ENCODE results near the gene FUS.

DNA sequence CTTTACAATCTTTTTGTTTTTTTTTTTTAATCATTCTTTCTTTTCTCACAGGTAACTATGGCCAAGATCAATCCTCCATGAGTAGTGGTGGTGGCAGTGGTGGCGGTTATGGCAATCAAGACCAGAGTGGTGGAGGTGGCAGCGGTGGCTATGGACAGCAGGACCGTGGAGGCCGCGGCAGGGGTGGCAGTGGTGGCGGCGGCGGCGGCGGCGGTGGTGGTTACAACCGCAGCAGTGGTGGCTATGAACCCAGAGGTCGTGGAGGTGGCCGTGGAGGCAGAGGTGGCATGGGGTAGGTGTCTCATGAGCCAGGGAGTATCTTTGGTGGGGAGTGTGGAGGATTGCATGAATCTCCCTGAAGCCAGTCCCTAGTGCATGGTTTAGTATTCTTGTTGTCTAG lies 4.9 kb downstream of the FUS start:
- TF ChIP-seq, protein P1, sequence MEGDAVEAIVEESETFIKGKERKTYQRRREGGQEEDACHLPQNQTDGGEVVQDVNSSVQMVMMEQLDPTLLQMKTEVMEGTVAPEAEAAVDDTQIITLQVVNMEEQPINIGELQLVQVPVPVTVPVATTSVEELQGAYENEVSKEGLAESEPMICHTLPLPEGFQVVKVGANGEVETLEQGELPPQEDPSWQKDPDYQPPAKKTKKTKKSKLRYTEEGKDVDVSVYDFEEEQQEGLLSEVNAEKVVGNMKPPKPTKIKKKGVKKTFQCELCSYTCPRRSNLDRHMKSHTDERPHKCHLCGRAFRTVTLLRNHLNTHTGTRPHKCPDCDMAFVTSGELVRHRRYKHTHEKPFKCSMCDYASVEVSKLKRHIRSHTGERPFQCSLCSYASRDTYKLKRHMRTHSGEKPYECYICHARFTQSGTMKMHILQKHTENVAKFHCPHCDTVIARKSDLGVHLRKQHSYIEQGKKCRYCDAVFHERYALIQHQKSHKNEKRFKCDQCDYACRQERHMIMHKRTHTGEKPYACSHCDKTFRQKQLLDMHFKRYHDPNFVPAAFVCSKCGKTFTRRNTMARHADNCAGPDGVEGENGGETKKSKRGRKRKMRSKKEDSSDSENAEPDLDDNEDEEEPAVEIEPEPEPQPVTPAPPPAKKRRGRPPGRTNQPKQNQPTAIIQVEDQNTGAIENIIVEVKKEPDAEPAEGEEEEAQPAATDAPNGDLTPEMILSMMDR (IDR thresholded peaks at IDR 0.05): no peak
- TF ChIP-seq POLR2A (IDR thresholded peaks at IDR 0.05): no peak
